ENCODE results near the gene OXCT1. TPM values are rescaled to one million over a fixed set of nuclear protein-coding genes. Genes with fewer than 3 reads are reported as not detected.

The OXCT1 gene
- polyA plus RNA-seq, 2 of the 4 experiments (the other 2 are of a cell fraction) = 2.6 to 3.0 TPM

- peak overlapping the region; percentile 87 for H3K4me2 ChIP-seq
- peak overlapping the region; percentile 90 for H3K4me3 ChIP-seq
- WGBS (ENCODE audit: missing lambda C conversion rate) = 13% methylated on average over 8 of the region's 8 CpGs
- no peaks in the 10 kb centered on the region for H3K9me3 ChIP-seq
- DNase-seq (ENCODE audit: low read depth in 1 of 2, low spot score in 1 of 2) (no peak), FAIRE-seq (no peak), ATAC-seq (no peak)
- ChIA-PET POLR2A (interaction anchor here (1.0 to 2.2 kb wide), 8 partner anchors 8 to 1046 kb away, joined by 3 to 27 read pairs (median 4); partner anchors contain the start of gene FBXO4), CTCF (no interaction called here)
- peaks cover 14% of the 10 kb centered on the region for H3K4me1 ChIP-seq
- no peak overlapping the region for H3K27ac ChIP-seq
- TF ChIP-seq RAD21 (conservative IDR thresholded peaks at IDR 0.05 in 1 of 2, IDR thresholded peaks at IDR 0.05 in 1 of 2) = no peak
- TF ChIP-seq PHF8 (IDR thresholded peaks at IDR 0.05; ENCODE audit: borderline replicate concordance, low read depth) = peak; percentile 64; the same call in 1 of the 2 replicates
- TF ChIP-seq, protein P1, sequence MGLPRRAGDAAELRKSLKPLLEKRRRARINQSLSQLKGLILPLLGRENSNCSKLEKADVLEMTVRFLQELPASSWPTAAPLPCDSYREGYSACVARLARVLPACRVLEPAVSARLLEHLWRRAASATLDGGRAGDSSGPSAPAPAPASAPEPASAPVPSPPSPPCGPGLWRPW (IDR thresholded peaks at IDR 0.05) = no peak
Observed at GRCh38 chr5:41903382-41903891, 33.2 kb upstream of the OXCT1 start.

DNA sequence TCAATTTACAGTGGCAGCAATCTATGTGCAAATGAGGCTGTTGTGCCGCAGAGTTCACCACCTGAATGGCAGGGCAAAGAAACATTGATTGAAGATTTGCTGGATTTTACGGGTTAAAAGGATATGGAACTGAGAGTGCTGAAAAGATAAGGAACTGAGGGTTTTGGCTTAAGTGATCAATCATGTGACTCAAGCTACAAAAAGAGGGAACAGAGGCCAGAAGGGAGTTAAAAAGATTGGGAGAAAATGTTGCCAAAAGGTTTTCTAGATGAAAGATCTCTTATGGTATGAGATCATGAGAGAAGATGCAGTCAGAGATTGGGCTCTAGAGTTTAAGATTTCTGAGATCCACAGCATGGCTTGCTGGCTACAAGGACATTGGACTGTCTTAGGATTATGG is 26.0 kb upstream of the OXCT1 start:
- H3K9me3 ChIP-seq = no peaks in the 10 kb centered on the region
- TF ChIP-seq JUNB (IDR thresholded peaks at IDR 0.05) = no peak
- no peak for TF ChIP-seq JUN (IDR thresholded peaks at IDR 0.05)
- TF ChIP-seq HOXB5 (CRISPR knock-in tag; IDR thresholded peaks at IDR 0.05) = no peak
- no peak for TF ChIP-seq TP53 (CRISPR knock-in tag; IDR thresholded peaks at IDR 0.05)
- no peak for TF ChIP-seq ZFP36 (IDR thresholded peaks at IDR 0.05; ENCODE audit: borderline replicate concordance, partially characterized antibody)
- no peak for TF ChIP-seq MYC (IDR thresholded peaks at IDR 0.05; ENCODE audit: borderline replicate concordance, low read length)
- no peak for TF ChIP-seq CBX2 (IDR thresholded peaks at IDR 0.05; ENCODE audit: borderline replicate concordance, low read depth)
- no peak for TF ChIP-seq FOSB (CRISPR knock-in tag; IDR thresholded peaks at IDR 0.05)
- TF ChIP-seq EHMT2 (IDR thresholded peaks at IDR 0.05; ENCODE audit: low read depth) = no peak
- TF ChIP-seq USF2 (IDR thresholded peaks at IDR 0.05) = no peak
- TF ChIP-seq FOSL2 (IDR thresholded peaks at IDR 0.05) = no peak
- no peak for TF ChIP-seq FOSL2 (CRISPR knock-in tag; IDR thresholded peaks at IDR 0.05)
- TF ChIP-seq GATA3 (IDR thresholded peaks at IDR 0.05; ENCODE audit: borderline replicate concordance) = no peak
- no peak for TF ChIP-seq PBX3 (IDR thresholded peaks at IDR 0.05)
- no peak for TF ChIP-seq CBX8 (IDR thresholded peaks at IDR 0.05)
- TF ChIP-seq MAZ (IDR thresholded peaks at IDR 0.05; ENCODE audit: borderline replicate concordance, low read depth, low read length) = no peak
- no peak for TF ChIP-seq POLR2A (IDR thresholded peaks at IDR 0.05; ENCODE audit: low read length)
- no peak for TF ChIP-seq FOXS1 (CRISPR knock-in tag; IDR thresholded peaks at IDR 0.05)
- TF ChIP-seq POLR2AphosphoS2 (conservative IDR thresholded peaks at IDR 0.05; ENCODE audit: low read length) = no peak
- POLR2A ChIA-PET = no interaction called here
- no peak overlapping the region for H3K27ac ChIP-seq
- CTCF ChIA-PET = no interaction called here
- H3K4me2 ChIP-seq = no peak overlapping the region
- 35% methylated on average over 2 of the region's 2 CpGs for WGBS (ENCODE audit: missing lambda C conversion rate)
- no peak for DNase-seq (ENCODE audit: low read depth in 1 of 2, low spot score in 1 of 2)
- no peak for FAIRE-seq
- no peaks in the 10 kb centered on the region for H3K4me1 ChIP-seq
- ATAC-seq = no peak
- H3K4me3 ChIP-seq = no peak overlapping the region

- H3K9me3 ChIP-seq = no peaks in the 10 kb centered on the region
- CTCF ChIA-PET = no interaction called here
- FAIRE-seq (no peak), DNase-seq (ENCODE audit: low read depth in 1 of 2, low spot score in 1 of 2) (no peak), ATAC-seq (no peak)
- no peak overlapping the region for H3K27ac ChIP-seq
- no peak overlapping the region for H3K4me3 ChIP-seq
- WGBS (ENCODE audit: missing lambda C conversion rate) = 10% methylated on average over 3 of the region's 3 CpGs
- no peak for TF ChIP-seq HOXB13 (CRISPR knock-in tag; IDR thresholded peaks at IDR 0.05; ENCODE audit: low read depth)
- no peak for TF ChIP-seq EP300 (IDR thresholded peaks at IDR 0.05)
- no peak for TF ChIP-seq MAFK (IDR thresholded peaks at IDR 0.05; ENCODE audit: partially characterized antibody)
- H3K4me1 ChIP-seq = no peaks in the 10 kb centered on the region
- no peak overlapping the region for H3K4me2 ChIP-seq
- POLR2A ChIA-PET = no interaction called here
Observed at GRCh38 chr5:41893074-41893851, 23.0 kb upstream of the OXCT1 start.
